Left hindlimb (tissue), 1 donor: ENCODE results near the gene SLC22A31.
"Not testable (repeated sequence)": the region's sequence is repeated elsewhere in the genome, so short reads cannot be mapped to it uniquely, and the experiment has no call there.

Experiments
- DNase-seq: peaks from one replicate; pipeline ENCODE4 v3.0.0-alpha.2; 2018

The SLC22A31 gene

DNA sequence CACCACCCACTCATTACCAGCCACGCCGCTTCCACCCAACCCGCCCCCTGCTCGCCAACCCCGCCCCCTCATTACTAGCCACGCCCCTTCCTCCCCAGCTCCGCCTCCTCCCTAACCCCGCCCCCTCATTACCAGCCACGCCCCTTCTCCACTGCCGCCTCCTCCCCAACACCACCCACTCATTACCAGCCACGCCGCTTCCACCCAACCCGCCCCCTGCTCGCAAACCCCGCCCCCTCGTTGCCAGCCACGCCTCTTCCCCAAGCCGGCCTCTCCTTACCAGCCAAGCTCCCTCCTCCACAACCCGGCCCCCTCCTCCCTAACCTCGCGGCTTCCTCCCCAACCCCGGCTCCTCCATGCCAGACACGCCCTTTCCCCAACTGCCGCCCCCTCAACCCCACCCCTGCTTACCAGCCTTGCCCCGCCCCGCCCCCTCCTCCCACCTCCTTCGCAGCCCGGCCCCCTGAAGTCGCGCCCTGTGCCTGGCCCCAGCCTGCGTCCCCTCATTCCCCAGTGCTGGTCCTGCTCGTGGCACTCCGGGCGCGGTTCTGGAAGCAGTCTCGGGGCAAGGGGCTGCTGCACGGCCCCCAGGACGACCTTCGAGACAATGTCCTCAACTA lies 7.3 kb downstream of the SLC22A31 start:
- DNase-seq: peak; percentile 91

DNA sequence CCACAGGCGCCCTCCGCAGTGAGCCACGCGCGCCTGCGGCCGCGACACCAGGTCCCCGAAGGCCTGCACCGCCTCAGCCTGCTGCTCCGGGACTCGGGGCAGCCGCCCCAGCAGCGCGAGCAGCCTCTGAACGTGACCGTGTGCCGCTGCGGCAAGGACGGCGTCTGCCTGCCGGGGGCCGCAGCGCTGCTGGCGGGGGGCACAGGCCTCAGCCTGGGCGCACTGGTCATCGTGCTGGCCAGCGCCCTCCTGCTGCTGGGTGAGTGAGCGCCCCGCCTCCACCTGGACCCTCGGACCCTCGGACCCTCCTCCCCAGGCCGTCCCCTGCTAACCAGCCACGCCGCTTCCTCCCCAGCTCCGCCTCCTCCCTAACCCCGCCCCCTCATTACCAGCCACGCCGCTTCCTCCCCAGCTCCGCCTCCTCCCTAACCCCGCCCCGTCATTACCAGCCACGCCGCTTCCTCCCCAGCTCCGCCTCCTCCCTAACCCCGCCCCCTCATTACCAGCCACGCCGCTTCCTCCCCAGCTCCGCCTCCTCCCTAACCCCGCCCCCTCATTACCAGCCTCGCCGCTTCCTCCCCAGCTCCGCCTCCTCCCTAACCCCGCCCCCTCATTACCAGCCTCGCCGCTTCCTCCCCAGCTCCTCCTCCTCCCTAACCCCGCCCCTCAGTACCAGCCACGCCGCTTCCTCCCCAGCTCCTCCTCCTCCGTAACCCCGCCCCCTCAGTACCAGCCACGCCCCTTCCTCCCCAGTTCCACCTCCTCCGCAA lies 8.0 kb downstream of the SLC22A31 start:
- peak; percentile 81 for DNase-seq

- no peak for DNase-seq
Observed at GRCh38 chr16:89191901-89192185, 8.5 kb downstream of the SLC22A31 start.

DNA sequence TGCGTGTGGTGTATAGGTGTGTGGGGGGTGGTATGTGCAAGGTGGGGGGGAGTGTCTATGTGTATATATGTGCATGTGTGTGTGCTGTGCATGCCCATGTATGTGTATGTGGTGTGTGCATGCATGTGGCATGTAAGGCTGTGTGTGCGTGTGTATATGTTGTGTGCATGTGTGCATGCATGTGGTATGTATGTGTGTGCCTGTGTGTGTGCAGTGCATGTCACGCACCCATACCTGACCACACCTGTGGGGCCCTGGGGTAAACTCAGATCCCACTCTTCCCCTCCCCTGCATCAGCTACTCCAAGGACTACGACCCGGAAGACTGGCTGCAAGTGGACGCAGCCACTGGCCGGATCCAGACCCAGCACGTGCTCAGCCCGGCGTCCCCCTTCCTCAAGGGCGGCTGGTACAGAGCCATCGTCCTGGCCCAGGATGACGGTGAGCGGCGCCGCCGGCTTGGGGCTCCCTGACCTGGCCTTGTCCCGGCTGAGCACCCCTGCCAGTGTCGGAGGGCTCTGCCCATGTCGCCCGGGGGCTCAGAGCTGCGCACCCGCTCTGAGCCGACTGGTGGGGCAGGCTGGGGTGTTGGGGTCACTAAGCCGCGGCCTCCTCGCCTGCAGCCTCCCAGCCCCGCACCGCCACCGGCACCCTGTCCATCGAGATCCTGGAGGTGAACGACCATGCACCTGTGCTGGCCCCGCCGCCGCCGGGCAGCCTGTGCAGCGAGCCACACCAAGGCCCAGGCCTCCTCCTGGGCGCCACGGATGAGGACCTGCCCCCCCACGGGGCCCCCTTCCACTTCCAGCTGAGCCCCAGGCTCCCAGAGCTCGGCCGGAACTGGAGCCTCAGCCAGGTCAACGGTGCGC lies 9.1 kb downstream of the SLC22A31 start:
- DNase-seq: peak; percentile 56

GRCh38 chr16:89190150-89190958 lies 10.0 kb downstream of the SLC22A31 start:
- peak; percentile 33 for DNase-seq

DNA sequence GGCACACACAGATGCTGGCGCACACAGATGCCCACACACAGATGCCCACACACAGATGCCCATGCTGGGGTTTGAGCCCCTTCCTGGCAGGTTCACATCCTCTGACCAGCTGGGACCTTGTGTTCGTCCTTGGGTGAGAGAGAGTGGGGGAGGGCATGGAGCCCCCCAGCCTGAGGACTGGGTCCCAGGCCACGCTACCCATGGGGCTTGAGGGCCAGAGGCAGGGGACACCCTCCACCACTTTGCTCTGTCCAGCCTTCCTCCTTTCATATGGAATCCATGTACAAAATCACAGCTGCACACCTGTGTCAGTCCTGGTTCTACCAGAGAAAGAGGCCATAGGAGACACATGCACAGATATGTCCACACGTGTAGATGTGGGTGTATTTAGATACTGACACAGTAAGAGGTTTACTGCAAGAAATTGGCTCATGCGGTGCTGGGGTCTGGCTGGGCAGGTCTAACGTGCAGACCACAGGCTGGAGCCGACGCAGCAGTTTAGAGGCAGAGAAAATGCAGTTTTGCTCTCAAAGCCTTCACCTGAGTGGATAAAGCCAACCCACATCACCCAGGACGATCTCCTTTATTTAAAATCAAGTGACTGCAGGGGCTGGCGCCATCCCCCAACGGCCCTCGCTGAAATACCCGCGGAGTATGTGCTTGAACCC lies 10.8 kb downstream of the SLC22A31 start:
- DNase-seq: no peak

DNA sequence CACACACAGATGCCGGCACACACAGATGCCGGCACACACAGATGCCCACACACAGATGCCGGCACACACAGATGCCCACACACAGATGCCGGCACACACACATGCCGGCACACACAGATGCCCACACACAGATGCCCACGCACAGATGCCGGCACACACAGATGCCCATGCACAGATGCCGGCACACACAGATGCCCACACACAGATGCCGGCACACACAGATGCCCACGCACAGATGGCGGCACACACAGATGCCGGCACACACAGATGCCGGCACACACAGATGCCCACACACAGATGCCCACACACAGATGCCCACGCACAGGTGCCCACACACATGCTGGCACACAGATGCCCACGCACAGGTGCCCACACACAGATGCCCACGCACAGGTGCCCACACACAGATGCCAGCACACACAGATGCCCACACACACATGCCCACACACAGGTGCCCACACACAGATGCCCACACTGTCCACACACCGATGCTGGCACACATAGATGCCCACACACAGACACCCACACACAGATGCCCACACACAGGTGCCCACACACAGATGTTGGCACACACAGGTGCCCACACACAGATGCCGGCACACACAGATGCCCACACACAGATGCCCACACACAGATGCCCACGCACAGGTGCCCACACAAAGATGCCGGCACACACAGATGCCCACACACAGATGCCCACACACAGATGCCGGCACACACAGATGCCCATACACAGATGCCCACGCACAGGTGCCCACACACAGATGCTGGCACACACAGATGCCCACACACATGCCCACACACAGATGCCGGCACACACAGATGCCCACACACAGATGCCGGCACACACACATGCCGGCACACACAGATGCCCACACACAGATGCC lies 11.6 kb downstream of the SLC22A31 start:
- DNase-seq: not testable (repeated sequence)

DNA sequence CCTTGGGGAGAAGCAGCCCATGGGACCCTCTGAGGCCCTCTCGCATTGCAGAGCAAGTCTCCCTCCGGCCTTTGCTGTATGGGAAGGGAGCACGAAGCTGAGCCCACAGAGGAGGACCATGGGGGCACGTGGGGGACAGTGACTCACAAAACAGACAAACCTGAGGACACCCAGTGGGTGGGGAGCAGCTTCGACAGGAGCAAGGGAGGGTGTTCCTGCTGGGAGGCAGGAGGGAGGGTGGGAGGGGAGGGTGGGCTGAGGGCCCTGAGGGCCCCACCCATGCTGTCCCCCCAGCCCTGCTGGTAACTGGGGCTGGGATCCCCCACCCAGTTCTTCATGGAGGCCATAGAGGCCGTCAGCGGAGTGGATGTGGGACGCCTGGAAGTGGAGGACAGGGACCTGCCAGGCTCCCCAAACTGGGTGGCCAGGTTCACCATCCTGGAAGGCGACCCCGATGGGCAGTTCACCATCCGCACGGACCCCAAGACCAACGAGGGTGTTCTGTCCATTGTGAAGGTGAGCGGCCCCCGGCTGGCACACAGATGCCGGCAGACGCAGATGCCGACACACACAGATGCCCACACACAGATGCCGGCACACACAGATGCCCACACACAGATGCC lies 12.5 kb downstream of the SLC22A31 start:
- no peak for DNase-seq

GRCh38 chr16:89187032-89187769 lies 13.1 kb downstream of the SLC22A31 start:
- DNase-seq: peak; percentile 40

GRCh38 chr16:89186593-89187031 lies 13.7 kb downstream of the SLC22A31 start:
- not testable (repeated sequence) for DNase-seq

DNA sequence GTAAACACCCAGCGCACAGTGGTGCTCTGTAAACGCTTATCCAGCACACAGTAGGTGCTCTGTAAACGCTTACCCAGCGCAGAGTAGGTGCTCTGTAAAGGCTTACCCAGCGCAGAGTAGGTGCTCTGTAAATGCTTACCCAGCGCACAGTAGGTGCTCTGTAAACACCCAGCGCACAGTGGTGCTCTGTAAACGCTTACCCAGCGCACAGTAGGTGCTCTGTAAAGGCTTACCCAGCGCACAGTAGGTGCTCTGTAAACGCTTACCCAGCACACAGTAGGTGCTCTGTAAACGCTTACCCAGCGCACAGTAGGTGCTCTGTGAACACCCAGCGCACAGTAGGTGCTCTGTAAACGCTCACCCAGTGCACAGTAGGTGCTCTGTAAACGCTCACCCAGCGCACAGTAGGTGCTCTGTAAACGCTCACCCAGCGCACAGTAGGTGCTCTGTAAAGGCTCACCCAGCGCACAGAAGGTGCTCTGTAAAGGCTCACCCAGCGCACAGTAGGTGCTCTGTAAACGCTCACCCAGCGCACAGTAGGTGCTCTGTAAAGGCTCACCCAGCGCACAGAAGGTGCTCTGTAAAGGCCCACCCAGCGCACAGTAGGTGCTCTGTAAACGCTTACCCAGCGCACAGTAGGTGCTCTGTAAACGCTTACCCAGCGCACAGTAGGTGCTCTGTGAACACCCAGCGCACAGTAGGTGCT lies 14.3 kb downstream of the SLC22A31 start:
- not testable (repeated sequence) for DNase-seq

- peak; percentile 63 for DNase-seq
Observed at GRCh38 chr16:89184933-89185794, 15.2 kb downstream of the SLC22A31 start.

DNA sequence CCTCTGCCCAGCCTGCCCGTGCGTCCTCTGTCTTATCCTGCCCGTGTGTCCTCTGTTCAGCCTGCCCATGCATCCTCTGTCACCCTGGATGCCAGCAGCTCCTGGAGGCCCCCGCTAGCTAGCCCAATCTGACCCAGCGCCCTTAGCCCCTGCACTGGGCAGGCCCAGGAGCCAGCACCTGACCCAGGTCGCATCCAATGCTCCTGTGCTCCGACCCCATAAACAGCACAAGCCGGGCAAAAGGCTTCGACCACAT lies 15.7 kb downstream of the SLC22A31 start:
- DNase-seq: no peak

GRCh38 chr16:89183975-89184676 lies 16.2 kb downstream of the SLC22A31 start:
- peak; percentile 24 for DNase-seq

DNA sequence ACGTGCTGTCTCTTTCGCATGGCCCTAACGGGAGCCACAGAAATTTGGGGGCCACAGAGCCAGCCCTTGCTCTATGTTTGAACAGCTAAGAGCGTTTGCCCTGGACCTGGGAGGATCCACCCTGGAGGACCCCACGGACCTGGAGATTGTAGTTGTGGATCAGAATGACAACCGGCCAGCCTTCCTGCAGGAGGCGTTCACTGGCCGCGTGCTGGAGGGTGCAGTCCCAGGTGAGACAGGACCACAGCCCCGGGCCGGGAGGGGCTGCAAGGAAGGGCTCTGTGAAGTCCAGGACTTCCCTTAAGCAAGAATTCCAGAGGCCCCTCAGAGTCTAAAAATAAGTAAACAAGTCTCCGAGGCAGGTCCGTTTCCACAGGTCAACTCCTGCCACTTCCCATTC lies 16.9 kb downstream of the SLC22A31 start:
- peak; percentile 25 for DNase-seq

DNA sequence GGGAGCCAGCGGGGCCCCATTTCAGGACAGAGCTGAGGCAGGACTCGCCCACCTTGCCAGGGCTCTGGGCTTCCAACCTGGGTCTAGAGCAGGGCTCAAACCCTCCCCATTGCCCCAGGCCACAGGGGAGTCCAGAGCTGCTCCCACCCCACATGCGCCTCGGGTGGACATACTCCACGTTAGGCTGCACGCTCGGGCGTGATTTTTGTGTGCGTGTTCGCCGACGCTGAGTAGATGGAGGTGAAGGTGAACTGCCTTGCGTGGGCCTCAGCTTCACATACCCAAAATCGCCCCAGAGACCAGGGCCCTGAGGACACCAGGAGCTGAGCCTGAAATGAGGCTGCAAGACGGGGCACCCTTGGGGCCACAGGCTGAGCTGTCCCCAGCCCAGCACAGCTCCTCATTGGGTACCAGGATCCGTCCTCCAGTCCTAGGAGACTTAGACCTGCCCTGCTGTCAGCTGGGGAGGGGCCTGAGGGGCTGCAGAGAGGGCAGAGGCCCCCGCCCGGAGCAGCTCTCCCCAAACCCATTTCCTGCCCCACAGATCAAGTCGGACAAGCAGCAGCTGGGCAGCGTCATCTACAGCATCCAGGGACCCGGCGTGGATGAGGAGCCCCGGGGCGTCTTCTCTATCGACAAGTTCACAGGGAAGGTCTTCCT lies 20.6 kb downstream of the SLC22A31 start:
- DNase-seq: no peak

GRCh38 chr16:89179148-89179484 lies 21.2 kb downstream of the SLC22A31 start:
- DNase-seq: no peak
